Endothelial cell of hepatic sinusoid (primary cell): ENCODE data around the gene PLAC1.

ENCODE experiments used
- in situ Hi-C: cut with HindIII; loops from 2 replicates; pipeline ENCODE4 v1.10.0; 2017; ENCODE audit warnings: low sequenced_read_pairs

PLAC1 gene

DNA sequence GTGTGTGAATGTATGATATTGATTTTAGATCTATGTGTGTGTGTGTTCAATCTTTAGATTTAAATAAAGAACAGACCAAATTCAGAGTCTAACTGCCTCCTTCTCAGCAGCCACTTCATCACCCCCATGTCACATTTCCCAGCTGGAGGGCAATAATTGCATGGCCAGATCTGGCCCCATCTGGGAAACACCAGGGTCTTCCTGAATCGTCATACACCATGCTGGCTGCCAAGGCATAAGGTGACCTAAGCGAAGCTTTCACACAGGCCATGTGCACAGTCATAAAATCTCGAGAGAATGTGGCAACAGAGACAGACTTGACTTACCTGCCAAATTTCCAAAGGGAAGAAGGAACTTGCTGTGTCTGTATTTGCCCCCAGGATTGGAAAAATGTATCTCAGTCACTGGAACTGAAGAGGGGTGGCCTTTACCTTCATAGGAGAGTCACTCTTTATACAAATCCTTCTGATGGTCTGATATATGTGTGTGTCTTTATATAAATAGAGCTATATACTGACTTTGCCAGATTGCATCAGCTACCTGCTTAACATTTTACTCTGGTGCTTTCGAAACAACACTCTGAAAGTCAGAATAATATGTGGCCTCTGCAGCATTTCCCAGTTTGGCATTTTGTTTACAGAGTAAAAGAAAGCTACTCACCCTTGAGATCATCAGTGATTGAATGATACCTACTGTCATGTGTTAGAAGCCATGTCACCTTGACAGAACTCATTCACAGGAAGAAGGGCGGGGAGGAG lies at the start of gene PLAC1:
Gene PLAC1, minus strand, starts transcription at position 470 of the 758 bp plus-strand sequence. CDS start 91,789 bp downstream, outside the sequence.
- in situ Hi-C loops: no loop called here

DNA sequence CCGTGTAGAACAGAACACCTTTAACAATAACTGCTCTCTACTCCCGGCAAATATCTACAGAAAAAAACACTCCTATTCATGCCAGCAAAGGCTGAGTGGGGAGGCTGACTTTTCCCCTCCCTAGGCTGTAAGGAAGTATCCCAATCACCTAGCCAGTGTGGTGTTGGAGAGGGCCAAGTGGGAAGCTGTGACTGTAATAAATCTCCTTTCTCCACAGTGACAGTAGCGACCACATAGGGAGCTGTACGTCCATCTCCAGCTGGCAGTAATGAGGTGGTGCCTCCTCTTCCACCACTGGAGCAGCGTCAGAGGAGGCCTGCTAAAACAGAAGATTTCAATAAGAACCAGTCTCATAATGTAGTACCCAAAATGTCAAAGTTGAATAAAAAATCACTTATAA lies 47.9 kb upstream of the PLAC1 start:
- in situ Hi-C loops: no loop called here

DNA sequence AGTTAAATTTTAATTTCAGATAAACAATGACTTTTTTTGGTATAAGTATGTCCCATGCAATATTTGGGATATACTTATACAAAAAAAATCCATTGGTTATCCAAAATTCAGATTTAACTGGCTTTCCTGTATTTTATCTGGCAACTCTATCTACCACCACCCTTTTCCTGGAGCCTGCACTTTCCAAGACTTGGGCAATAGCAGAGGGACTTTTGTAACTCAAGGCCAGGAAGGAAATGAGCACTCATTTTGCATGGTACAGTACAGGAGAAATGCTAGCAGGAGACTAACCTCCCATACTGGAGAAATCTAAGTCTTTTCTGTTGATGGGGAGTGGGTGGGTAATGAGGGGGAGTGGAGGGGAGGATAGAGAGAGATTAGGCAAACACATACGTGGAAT lies 37.7 kb upstream of the PLAC1 start:
- in situ Hi-C loops: no loop called here

DNA sequence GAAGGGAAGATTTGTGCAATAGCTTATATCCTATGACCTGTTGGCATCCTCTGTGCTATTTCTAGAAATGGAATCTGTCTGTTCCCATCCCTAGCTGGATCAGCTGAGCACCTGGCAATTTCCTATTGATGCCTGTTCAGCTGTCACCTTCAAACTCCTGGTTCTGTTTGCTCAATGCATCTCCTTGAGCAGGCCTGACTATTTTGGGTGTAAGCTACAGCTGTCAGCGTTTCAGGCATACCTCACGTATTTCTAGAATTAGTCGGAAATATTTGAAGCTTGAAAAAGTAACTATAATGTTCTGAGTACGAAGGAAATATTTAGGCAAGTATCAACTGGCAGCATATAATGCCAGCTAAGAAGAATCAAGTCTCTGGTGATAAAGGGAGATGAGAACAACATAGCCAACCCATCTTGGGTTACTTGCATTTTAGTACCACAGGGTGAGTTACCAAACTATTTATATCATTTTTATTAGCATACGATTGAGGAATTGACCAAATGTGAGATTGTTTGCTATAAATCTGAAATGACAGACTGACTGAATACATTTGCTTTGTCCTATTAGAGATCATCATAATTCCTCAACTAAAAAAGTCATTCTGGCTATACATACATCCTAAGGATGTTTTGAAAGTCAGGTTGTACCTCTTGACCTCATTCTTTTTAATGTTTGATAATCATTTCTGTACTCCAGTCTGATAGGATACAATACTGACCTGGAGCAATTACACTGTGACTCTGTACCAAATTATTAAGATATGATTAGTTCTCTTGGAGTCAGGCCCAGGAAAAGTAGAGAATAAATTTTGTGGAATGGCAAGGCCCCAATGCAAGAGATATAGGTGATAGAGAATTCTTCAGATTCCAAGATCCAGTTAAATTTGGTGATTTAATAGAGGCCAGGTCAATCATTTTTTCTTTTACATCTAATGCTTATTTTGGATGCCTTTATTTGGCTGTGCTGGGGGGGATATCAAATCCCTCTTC lies 36.4 kb upstream of the PLAC1 start:
- in situ Hi-C loops: loop anchor here (5.0 kb wide), 2 partner anchors 43 to 68 kb away; no protein-coding TSS in a partner anchor

- in situ Hi-C loops: loop anchor here (5.0 kb wide), 2 partner anchors 44 to 69 kb away; no protein-coding TSS in a partner anchor
Observed at GRCh38 chrX:134693644-134694043, 35.4 kb upstream of the PLAC1 start.

DNA sequence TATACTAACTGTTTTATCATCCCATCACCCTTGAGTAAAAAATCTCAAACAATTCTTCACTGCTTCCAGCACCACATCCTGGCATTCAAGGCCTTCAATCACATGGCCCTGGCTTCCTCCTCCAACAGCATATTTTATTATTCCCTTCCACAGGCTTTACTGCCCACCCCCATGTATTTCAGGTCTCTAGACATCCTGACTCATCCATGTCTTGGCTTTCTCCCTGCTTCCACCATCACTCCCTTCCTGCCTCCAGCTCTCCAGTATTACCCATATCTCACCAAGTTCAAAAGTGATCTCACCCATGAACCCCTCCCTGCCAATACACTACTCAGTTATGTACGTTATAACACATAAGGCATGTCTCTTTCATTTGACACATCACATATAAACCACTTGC lies 34.7 kb upstream of the PLAC1 start:
- in situ Hi-C loops: loop anchor here (5.0 kb wide), 2 partner anchors 44 to 69 kb away; no protein-coding TSS in a partner anchor

GRCh38 chrX:134692233-134692632 lies 34.0 kb upstream of the PLAC1 start:
- in situ Hi-C loops: loop anchor here (5.0 kb wide), 2 partner anchors 45 to 70 kb away; no protein-coding TSS in a partner anchor

GRCh38 chrX:134691453-134691852 lies 33.2 kb upstream of the PLAC1 start:
- in situ Hi-C loops: loop anchor here (5.0 kb wide), 2 partner anchors 46 to 71 kb away; no protein-coding TSS in a partner anchor

DNA sequence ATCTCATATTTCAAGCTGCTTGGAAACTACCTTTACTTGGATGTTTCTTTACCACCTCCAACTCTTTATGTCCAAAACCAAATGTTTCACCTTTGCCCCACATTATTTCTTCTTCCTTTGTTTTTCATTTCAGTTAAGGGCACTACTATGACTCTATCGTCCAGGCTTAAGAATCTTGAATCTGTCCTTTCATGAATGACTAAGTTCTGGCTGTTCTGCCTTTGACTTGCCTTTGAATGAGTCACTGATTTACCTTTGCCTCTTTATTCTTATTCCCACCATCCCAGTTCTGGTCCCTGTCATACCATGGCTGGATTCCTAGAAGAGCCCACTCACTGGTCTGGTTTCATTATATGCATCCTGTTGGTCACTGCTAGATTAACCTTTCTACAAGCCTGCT lies 30.6 kb upstream of the PLAC1 start:
- in situ Hi-C loops: no loop called here

GRCh38 chrX:134688031-134688823 lies 30.0 kb upstream of the PLAC1 start:
- in situ Hi-C loops: no loop called here

- in situ Hi-C loops: no loop called here
Observed at GRCh38 chrX:134685668-134686067, 27.4 kb upstream of the PLAC1 start.

GRCh38 chrX:134684956-134685355 lies 26.7 kb upstream of the PLAC1 start:
- in situ Hi-C loops: no loop called here

DNA sequence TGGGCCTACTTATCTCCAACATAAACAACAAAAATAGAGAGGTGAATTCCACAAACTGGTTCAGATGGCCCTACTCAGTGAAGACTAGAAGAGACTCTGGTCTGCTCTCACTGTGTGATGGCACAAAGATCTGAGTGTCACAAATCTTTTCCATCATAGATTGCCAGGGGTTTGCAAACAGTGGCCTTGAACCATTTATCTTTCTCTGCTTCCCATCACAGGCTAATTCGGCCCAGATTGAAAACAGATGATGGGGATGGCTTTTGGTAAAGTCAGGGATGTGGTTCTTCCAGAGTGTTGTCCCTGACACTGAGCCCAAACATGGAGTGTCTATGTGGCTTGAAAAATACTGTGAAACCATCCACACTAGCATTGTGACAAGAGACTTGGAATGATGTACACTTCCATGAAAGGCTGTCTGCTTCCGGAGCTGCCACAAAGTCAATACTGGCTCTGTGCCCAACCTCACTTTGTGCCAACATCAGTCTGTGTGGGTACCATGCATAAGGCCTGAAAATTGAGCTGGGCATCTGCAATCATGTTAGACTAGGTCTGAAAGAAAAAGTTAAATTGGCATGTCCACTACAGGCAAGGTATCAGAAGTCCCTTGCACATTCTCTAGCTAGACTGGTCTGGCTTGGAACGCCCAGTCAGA lies 25.2 kb upstream of the PLAC1 start:
- in situ Hi-C loops: no loop called here

- in situ Hi-C loops: no loop called here
Observed at GRCh38 chrX:134682081-134682480, 23.8 kb upstream of the PLAC1 start.

- in situ Hi-C loops: loop anchor here (10.0 kb wide), 1 partner anchor 55 kb away; no protein-coding TSS in a partner anchor
Observed at GRCh38 chrX:134679644-134680043, 21.4 kb upstream of the PLAC1 start.

- in situ Hi-C loops: loop anchor here (10.0 kb wide), 1 partner anchor 56 kb away; no protein-coding TSS in a partner anchor
Observed at GRCh38 chrX:134679221-134679620, 20.9 kb upstream of the PLAC1 start.

DNA sequence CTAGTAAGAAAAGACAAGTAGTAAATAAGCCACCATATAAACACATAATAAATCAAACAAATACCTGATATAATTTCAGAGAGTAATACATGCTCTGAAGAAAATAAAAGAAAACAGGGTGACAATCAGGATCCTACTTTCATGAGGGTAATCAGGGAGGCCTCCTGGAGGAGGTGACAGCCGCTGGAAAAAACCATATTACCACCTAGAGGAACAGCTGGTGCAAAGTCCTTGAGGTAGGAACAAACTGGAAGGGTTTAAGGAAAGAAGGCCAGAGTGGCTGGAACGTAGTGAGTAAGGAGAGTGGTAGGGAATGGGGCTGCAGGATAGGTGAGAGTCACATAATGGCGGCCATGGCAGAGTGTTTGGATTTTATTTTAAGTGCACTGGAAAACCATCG lies 19.1 kb upstream of the PLAC1 start:
- in situ Hi-C loops: loop anchor here (10.0 kb wide), 1 partner anchor 57 kb away; no protein-coding TSS in a partner anchor

DNA sequence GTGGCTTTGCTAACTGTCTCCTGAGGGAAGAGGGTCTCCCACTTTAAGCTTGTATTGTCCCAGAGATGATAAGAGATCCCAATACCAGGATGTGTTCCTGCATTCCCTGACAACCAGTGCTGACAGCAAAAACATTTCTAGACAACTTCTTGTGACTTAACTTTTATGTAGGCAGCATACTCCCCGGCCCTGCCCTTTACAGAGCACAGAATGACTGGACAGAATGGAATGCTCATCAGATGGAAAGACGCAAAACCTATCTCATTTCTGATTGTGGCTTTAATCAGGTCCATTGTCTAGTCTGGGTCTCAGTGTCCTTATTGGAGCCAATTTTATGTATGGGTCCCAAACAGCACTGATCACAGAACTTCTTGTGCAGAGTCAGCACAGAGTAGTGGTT lies 18.2 kb upstream of the PLAC1 start:
- in situ Hi-C loops: loop anchor here (10.0 kb wide), 1 partner anchor 58 kb away; no protein-coding TSS in a partner anchor

GRCh38 chrX:134673123-134673522 lies 14.9 kb upstream of the PLAC1 start:
- in situ Hi-C loops: loop anchor here (10.0 kb wide), 1 partner anchor 62 kb away; no protein-coding TSS in a partner anchor

DNA sequence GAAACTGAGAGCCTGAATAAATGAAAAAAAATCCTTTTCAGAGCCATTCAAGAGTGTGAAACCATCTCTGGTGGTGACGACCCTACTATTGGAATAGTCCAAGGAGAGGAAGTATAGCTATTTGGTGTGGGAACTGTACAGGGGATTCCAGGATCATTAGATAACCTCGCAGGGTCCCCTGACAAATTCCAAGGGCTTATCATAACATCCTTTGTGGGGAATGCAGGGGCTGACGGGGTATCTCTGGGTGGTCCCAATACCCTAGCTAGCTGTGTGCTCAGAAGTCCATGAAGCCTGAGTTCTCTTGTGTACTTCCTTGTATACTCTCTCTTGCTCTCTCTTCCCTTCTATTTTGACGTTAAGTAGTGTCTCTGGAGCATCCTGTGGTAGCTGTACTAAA lies 13.8 kb upstream of the PLAC1 start:
- in situ Hi-C loops: loop anchor here (10.0 kb wide), 1 partner anchor 63 kb away; no protein-coding TSS in a partner anchor
